ENCODE results near the gene SORBS1.

Gene SORBS1

DNA sequence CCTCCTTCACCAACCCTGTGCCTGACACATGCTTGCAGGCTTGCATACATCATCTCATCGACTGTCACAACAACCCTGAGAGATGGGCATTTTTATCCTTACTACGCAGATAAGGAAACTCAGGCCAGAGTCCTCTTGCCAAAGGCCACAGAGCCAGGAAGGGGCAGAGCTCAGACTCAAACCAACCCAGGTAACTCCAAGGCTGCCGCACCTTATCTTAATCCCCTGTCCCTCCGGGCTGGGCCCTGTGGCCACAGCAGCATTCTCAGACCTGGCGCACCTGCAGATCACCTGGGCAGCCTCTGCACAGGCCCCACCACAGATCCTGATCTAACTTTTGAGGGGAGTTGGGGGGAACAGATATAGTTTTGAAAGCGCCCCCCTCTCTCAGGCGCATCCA is 35.1 kb downstream of the SORBS1 start:
- TF ChIP-seq, protein P1, sequence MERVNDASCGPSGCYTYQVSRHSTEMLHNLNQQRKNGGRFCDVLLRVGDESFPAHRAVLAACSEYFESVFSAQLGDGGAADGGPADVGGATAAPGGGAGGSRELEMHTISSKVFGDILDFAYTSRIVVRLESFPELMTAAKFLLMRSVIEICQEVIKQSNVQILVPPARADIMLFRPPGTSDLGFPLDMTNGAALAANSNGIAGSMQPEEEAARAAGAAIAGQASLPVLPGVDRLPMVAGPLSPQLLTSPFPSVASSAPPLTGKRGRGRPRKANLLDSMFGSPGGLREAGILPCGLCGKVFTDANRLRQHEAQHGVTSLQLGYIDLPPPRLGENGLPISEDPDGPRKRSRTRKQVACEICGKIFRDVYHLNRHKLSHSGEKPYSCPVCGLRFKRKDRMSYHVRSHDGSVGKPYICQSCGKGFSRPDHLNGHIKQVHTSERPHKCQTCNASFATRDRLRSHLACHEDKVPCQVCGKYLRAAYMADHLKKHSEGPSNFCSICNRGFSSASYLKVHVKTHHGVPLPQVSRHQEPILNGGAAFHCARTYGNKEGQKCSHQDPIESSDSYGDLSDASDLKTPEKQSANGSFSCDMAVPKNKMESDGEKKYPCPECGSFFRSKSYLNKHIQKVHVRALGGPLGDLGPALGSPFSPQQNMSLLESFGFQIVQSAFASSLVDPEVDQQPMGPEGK (CRISPR knock-in tag; IDR thresholded peaks at IDR 0.05; ENCODE audit: borderline replicate concordance) = no peak
- no peak for TF ChIP-seq ISL1 (CRISPR knock-in tag; IDR thresholded peaks at IDR 0.05)
- no peak for TF ChIP-seq ZFP3 (CRISPR knock-in tag; IDR thresholded peaks at IDR 0.05)
- no peak for TF ChIP-seq TCF4 (CRISPR knock-in tag; IDR thresholded peaks at IDR 0.05; ENCODE audit: borderline replicate concordance)
- TF ChIP-seq ZNF565 (CRISPR knock-in tag; conservative IDR thresholded peaks at IDR 0.05; ENCODE audit: low read depth) = no peak
- no peak for TF ChIP-seq GLIS3 (CRISPR knock-in tag; IDR thresholded peaks at IDR 0.05)
- TF ChIP-seq, protein P2, sequence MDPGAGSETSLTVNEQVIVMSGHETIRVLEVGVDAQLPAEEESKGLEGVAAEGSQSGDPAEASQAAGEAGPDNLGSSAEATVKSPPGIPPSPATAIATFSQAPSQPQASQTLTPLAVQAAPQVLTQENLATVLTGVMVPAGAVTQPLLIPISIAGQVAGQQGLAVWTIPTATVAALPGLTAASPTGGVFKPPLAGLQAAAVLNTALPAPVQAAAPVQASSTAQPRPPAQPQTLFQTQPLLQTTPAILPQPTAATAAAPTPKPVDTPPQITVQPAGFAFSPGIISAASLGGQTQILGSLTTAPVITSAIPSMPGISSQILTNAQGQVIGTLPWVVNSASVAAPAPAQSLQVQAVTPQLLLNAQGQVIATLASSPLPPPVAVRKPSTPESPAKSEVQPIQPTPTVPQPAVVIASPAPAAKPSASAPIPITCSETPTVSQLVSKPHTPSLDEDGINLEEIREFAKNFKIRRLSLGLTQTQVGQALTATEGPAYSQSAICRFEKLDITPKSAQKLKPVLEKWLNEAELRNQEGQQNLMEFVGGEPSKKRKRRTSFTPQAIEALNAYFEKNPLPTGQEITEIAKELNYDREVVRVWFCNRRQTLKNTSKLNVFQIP (CRISPR knock-in tag; IDR thresholded peaks at IDR 0.05; ENCODE audit: borderline replicate concordance, low read depth) = no peak
- no peak for TF ChIP-seq ZNF8 (CRISPR knock-in tag; IDR thresholded peaks at IDR 0.05)
- no peak for TF ChIP-seq ARNTL (CRISPR knock-in tag; IDR thresholded peaks at IDR 0.05; ENCODE audit: borderline replicate concordance, low read depth)
- TF ChIP-seq, protein P3, sequence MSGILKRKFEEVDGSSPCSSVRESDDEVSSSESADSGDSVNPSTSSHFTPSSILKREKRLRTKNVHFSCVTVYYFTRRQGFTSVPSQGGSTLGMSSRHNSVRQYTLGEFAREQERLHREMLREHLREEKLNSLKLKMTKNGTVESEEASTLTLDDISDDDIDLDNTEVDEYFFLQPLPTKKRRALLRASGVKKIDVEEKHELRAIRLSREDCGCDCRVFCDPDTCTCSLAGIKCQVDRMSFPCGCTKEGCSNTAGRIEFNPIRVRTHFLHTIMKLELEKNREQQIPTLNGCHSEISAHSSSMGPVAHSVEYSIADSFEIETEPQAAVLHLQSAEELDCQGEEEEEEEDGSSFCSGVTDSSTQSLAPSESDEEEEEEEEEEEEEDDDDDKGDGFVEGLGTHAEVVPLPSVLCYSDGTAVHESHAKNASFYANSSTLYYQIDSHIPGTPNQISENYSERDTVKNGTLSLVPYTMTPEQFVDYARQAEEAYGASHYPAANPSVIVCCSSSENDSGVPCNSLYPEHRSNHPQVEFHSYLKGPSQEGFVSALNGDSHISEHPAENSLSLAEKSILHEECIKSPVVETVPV (CRISPR knock-in tag; IDR thresholded peaks at IDR 0.05) = no peak
- no peak for TF ChIP-seq OSR1 (CRISPR knock-in tag; IDR thresholded peaks at IDR 0.05)
- TF ChIP-seq TOX (CRISPR knock-in tag; IDR thresholded peaks at IDR 0.05; ENCODE audit: borderline replicate concordance) = no peak
- TF ChIP-seq, protein P4, sequence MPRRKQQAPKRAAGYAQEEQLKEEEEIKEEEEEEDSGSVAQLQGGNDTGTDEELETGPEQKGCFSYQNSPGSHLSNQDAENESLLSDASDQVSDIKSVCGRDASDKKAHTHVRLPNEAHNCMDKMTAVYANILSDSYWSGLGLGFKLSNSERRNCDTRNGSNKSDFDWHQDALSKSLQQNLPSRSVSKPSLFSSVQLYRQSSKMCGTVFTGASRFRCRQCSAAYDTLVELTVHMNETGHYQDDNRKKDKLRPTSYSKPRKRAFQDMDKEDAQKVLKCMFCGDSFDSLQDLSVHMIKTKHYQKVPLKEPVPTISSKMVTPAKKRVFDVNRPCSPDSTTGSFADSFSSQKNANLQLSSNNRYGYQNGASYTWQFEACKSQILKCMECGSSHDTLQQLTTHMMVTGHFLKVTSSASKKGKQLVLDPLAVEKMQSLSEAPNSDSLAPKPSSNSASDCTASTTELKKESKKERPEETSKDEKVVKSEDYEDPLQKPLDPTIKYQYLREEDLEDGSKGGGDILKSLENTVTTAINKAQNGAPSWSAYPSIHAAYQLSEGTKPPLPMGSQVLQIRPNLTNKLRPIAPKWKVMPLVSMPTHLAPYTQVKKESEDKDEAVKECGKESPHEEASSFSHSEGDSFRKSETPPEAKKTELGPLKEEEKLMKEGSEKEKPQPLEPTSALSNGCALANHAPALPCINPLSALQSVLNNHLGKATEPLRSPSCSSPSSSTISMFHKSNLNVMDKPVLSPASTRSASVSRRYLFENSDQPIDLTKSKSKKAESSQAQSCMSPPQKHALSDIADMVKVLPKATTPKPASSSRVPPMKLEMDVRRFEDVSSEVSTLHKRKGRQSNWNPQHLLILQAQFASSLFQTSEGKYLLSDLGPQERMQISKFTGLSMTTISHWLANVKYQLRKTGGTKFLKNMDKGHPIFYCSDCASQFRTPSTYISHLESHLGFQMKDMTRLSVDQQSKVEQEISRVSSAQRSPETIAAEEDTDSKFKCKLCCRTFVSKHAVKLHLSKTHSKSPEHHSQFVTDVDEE (CRISPR knock-in tag; IDR thresholded peaks at IDR 0.05) = no peak
- TF ChIP-seq, protein P5, sequence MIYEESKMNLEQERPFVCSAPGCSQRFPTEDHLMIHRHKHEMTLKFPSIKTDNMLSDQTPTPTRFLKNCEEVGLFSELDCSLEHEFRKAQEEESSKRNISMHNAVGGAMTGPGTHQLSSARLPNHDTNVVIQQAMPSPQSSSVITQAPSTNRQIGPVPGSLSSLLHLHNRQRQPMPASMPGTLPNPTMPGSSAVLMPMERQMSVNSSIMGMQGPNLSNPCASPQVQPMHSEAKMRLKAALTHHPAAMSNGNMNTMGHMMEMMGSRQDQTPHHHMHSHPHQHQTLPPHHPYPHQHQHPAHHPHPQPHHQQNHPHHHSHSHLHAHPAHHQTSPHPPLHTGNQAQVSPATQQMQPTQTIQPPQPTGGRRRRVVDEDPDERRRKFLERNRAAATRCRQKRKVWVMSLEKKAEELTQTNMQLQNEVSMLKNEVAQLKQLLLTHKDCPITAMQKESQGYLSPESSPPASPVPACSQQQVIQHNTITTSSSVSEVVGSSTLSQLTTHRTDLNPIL (CRISPR knock-in tag; IDR thresholded peaks at IDR 0.05; ENCODE audit: low read depth) = no peak
- no peak for TF ChIP-seq SNAI2 (CRISPR knock-in tag; IDR thresholded peaks at IDR 0.05)
- no peak for TF ChIP-seq BACH2 (CRISPR knock-in tag; IDR thresholded peaks at IDR 0.05; ENCODE audit: borderline replicate concordance)
- TF ChIP-seq RARB (CRISPR knock-in tag; IDR thresholded peaks at IDR 0.05) = no peak
- TF ChIP-seq ZC3H10 (CRISPR knock-in tag; IDR thresholded peaks at IDR 0.05) = no peak
- no peak for TF ChIP-seq ZNF70 (CRISPR knock-in tag; IDR thresholded peaks at IDR 0.05)
- ATAC-seq = no peak

DNA sequence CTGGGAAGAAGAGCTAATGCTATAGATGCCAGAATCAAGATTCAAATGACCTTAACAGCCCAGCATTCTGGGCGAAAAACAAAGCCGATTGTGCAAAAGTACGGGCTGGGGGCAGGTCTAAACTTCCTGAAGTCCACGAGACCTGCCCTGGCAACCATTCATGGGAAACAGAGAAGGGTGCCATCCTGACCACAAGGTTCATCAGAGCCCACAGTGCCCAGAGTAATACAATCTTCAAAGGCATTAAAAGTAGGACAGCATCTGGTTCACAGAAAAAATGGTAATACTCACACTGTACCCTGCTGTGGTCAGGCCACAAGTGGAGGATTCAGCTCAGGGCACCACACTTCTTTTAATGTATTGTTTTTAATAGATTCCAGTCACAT is 36.1 kb downstream of the SORBS1 start:
- TF ChIP-seq ZNF8 (CRISPR knock-in tag; IDR thresholded peaks at IDR 0.05) (no peak), ISL1 (CRISPR knock-in tag; IDR thresholded peaks at IDR 0.05) (no peak), GLIS3 (CRISPR knock-in tag; IDR thresholded peaks at IDR 0.05) (no peak), TCF4 (CRISPR knock-in tag; IDR thresholded peaks at IDR 0.05; ENCODE audit: borderline replicate concordance) (no peak), SNAI2 (CRISPR knock-in tag; IDR thresholded peaks at IDR 0.05) (no peak), ESRRG (CRISPR knock-in tag; IDR thresholded peaks at IDR 0.05) (no peak), ZNF70 (CRISPR knock-in tag; IDR thresholded peaks at IDR 0.05) (no peak), ZNF565 (CRISPR knock-in tag; conservative IDR thresholded peaks at IDR 0.05; ENCODE audit: low read depth) (no peak), RARB (CRISPR knock-in tag; IDR thresholded peaks at IDR 0.05) (no peak)
- TF ChIP-seq, protein P3 (CRISPR knock-in tag; IDR thresholded peaks at IDR 0.05) = no peak
- TF ChIP-seq, protein P2 (CRISPR knock-in tag; IDR thresholded peaks at IDR 0.05; ENCODE audit: borderline replicate concordance, low read depth) = no peak
- TF ChIP-seq, protein P4 (CRISPR knock-in tag; IDR thresholded peaks at IDR 0.05) = no peak
- TF ChIP-seq, protein P5 (CRISPR knock-in tag; IDR thresholded peaks at IDR 0.05; ENCODE audit: low read depth) = no peak
- no peak for ATAC-seq

All from SK-N-SH treated with all-trans-retinoic acid at 6 μM for 48 hours (cell line).